K562 (cell line): ENCODE measurements around the gene ATF3. TPM values are rescaled to one million over a fixed set of nuclear protein-coding genes. Genes with fewer than 3 reads are reported as not detected.
A peak's percentile ranks its signal among the peaks of the same experiment; 100 is the strongest.

Experiments used
- CBFB ChIP-seq: sonication (generic); formaldehyde crosslinking; IDR thresholded peaks from 2 replicates; pipeline ENCODE4 v1.4.0; 2020; ENCODE audit warnings: mild to moderate bottlenecking, missing genetic modification reagents
- CEBPG ChIP-seq, 3 experiments: fragments of 200-800 bp in 1 of 3; sonication (Bioruptor generic) in 1 of 3; sonication (generic) in 1 of 3; formaldehyde crosslinking in 1 of 3; IDR thresholded peaks in 2 of 3; conservative IDR thresholded peaks in 1 of 3; 2 replicates each; pipeline versions ENCODE4 v1.6.1 to v1.8.0; 2016 to 2022; ENCODE audit warnings: missing compliant biosample characterization in 2 of 3, missing genetic modification characterization in 2 of 3, mild to moderate bottlenecking in 1 of 3, missing genetic modification reagents in 1 of 3
- DACH1 ChIP-seq: fragments of 450-650 bp; IDR thresholded peaks from 2 replicates; pipeline ENCODE4 v1.6.1; 2018; ENCODE audit not compliant: partially characterized antibody
- ETV6 ChIP-seq, 3 experiments: fragments of 150-350 bp in 1 of 3; sonication (generic) in 1 of 3; formaldehyde crosslinking in 1 of 3; IDR thresholded peaks; 2 replicates each; pipeline versions ENCODE4 v1.6.1 to v1.8.0; 2014 to 2022; ENCODE audit warnings: borderline replicate concordance in 2 of 3, low read depth in 2 of 3, antibody characterized with exemption in 1 of 3, low read length in 1 of 3, mild to moderate bottlenecking in 1 of 3, missing genetic modification reagents in 1 of 3
- FOXJ2 ChIP-seq: fragments of 200-800 bp; sonication (Bioruptor generic); IDR thresholded peaks from 2 replicates; pipeline ENCODE4 v1.6.1; 2016; ENCODE audit warnings: missing genetic modification characterization, missing compliant biosample characterization
- FOXP1 ChIP-seq: sonication (generic); formaldehyde crosslinking; IDR thresholded peaks from 2 replicates; pipeline ENCODE4 v1.8.0; 2022; ENCODE audit warnings: mild to moderate bottlenecking, missing genetic modification reagents
- MED1 ChIP-seq: sonication (generic); formaldehyde crosslinking; IDR thresholded peaks from 2 replicates; pipeline ENCODE4 v1.8.1; 2023; ENCODE audit warnings: missing genetic modification reagents, borderline replicate concordance
- MTA3 ChIP-seq: fragments of 450-650 bp; formaldehyde crosslinking; IDR thresholded peaks from 2 replicates; pipeline ENCODE4 v1.6.1; 2017; ENCODE audit warnings: mild to moderate bottlenecking, borderline replicate concordance
- MYNN ChIP-seq, 2 experiments: sonication (generic); formaldehyde crosslinking in 1 of 2; IDR thresholded peaks; 2 replicates each; pipeline versions ENCODE4 v1.5.0 to v1.6.1; 2016 to 2020; ENCODE audit warnings: antibody characterized with exemption in 1 of 2, missing genetic modification reagents in 1 of 2
- NCOA4 ChIP-seq: fragments of 450-650 bp; IDR thresholded peaks from 2 replicates; pipeline ENCODE4 v1.6.1; 2018; ENCODE audit warnings: mild to moderate bottlenecking; ENCODE audit not compliant: partially characterized antibody
- NFXL1 ChIP-seq: fragments of 450-650 bp; formaldehyde crosslinking; IDR thresholded peaks from 2 replicates; pipeline ENCODE4 v1.4.0; 2021; ENCODE audit warnings: mild to moderate bottlenecking
- RFX5 ChIP-seq: IDR thresholded peaks from 2 replicates; pipeline ENCODE4 v1.6.1; 2011; ENCODE audit warnings: low read depth, mild to moderate bottlenecking, improper control_type of control experiment, low read length
- SIRT6 ChIP-seq: IDR thresholded peaks from one replicate; pipeline ENCODE4 v1.6.1; 2012; ENCODE audit warnings: low read depth, mild to moderate bottlenecking, control low read depth, inconsistent platforms, low read length, moderate library complexity
- STAG1 ChIP-seq: sonication (generic); formaldehyde crosslinking; IDR thresholded peaks from 2 replicates; pipeline ENCODE4 v1.5.0; 2020; ENCODE audit warnings: missing genetic modification reagents, borderline replicate concordance
- STAT5B ChIP-seq: fragments of 250-450 bp; sonication (Bioruptor Pico); IDR thresholded peaks from 2 replicates; pipeline ENCODE4 v1.8.0; 2021; ENCODE audit warnings: mild to moderate bottlenecking, inconsistent platforms
- TFAM ChIP-seq: fragments of 250-450 bp; sonication (Bioruptor Pico); conservative IDR thresholded peaks from 2 replicates; pipeline ENCODE4 v1.5.0; 2021; ENCODE audit warnings: mild to moderate bottlenecking, moderate library complexity
- ZBTB8A ChIP-seq: fragments of 450-650 bp; IDR thresholded peaks from 2 replicates; pipeline ENCODE4 v1.6.1; 2018; ENCODE audit warnings: mild to moderate bottlenecking, moderate library complexity; ENCODE audit not compliant: partially characterized antibody
- ZNF12 ChIP-seq: sonication (generic); formaldehyde crosslinking; IDR thresholded peaks from 2 replicates; pipeline ENCODE4 v1.4.0; 2020; ENCODE audit warnings: mild to moderate bottlenecking, missing genetic modification reagents
- ZNF76 ChIP-seq: fragments of 250-450 bp; sonication (Bioruptor Pico); IDR thresholded peaks from 2 replicates; pipeline ENCODE4 v1.4.0; 2020; ENCODE audit warnings: mild to moderate bottlenecking, moderate library complexity, borderline replicate concordance
- ZNF785 ChIP-seq: fragments of 250-450 bp; sonication (Bioruptor Pico); IDR thresholded peaks from 2 replicates; pipeline ENCODE4 v1.4.0; 2020; ENCODE audit warnings: mild to moderate bottlenecking
- polyA plus RNA-seq, 8 experiments: library from polyadenylated mRNA; depleted of rRNA in 4 of 8; stranded (reverse) in 5 of 8; unstranded in 3 of 8; fragments of >200 nt; fragmentation: Nextera tagmentation in 2 of 8; fragmentation: Illumina TruSeq in 1 of 8; extraction: Ambion mirVana in 2 of 8; extraction: Trizol in 1 of 8; gene quantifications; 2 replicates each; pipeline versions ENCODE4 v1.2.1 to v1.2.3, GENCODE V29; 2011 to 2014; ENCODE audit warnings: inconsistent platforms in 1 of 8, missing spikeins in 1 of 8
- total RNA-seq, 7 experiments: library from RNA; depleted of rRNA in 6 of 7; stranded (reverse); fragments of >200 nt in 6 of 7; fragmentation: Illumina TruSeq in 2 of 7; extraction: Trizol in 2 of 7; gene quantifications; 2 replicates each; pipeline versions ENCODE4 v1.2.1 to v1.2.3, GENCODE V29; 2011 to 2021; ENCODE audit warnings: low replicate concordance in 1 of 7
- TF ChIP-seq, protein P1 (sequence below): fragments of 250-450 bp; sonication (Bioruptor Pico); IDR thresholded peaks from 2 replicates; pipeline ENCODE4 v1.5.0; 2020; ENCODE audit warnings: mild to moderate bottlenecking, borderline replicate concordance
- TF ChIP-seq, protein P2 (sequence below): fragments of 200-800 bp; sonication (Bioruptor generic); IDR thresholded peaks from 2 replicates; pipeline ENCODE4 v1.6.1; 2017; ENCODE audit warnings: missing genetic modification characterization, missing compliant biosample characterization
- TF ChIP-seq, protein P3 (sequence below): fragments of 450-650 bp; IDR thresholded peaks from 2 replicates; pipeline ENCODE4 v1.6.1; 2016; ENCODE audit warnings: low read depth, mild to moderate bottlenecking, moderate library complexity

The ATF3 gene
- total and polyA plus RNA-seq, 9 of the 15 experiments (the other 6 are each of a cell fraction or from before 2014, with no cell fraction given), result 3.5 to 28.2 (median 19.8) TPM

DNA sequence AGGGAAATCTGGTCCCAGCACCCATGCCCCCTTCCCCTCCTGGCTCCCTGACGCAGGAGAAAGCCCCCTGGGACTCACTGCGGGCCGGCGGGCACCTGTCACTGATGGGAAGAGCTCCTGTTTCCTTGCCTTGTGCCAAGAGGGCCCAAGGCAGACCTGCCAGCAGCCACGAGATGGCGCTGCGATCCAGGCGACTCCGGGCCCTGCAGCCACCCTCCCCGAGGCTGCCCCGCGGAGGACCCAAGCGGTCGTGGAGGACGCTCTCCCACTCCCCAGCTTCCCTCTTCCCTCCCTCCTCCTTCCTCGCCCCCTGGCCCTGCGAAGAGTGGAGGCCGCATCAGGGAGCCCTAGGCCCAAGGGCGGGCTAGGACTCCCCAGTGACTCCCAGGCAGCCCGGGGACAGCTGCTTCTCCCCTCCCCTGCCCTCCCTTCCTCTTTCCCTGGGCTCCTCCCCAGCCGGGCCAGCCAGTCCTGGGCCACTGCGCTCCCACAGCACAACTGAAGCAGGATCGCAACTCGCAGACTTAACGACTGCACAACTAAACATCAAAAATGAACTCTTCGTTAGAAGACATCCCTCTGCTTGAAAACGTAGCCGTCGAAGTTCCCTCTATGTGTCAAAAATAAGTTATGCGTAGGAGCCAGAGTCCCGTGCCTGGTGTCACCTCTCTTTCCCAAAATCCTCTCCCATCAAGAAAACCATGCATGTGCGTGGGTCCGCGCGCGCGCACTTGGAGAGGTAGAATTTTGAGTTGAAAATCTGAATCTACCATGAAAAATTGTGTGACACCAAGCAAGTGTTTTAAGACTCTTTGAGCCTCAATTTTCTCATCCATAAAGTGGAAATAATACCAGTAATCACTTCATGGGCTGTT is 56.9 kb downstream of the ATF3 start (continued):
- TF ChIP-seq MYNN (IDR thresholded peaks at IDR 0.05), result no peak
- TF ChIP-seq MYNN (CRISPR knock-in tag; IDR thresholded peaks at IDR 0.05), result no peak
- TF ChIP-seq CBFB (CRISPR knock-in tag), result no peak
- no peak for TF ChIP-seq ZBTB8A
- TF ChIP-seq ZNF76 (CRISPR knock-in tag), result no peak
- peak; percentile 92; the same call in 1 of the 2 replicates for TF ChIP-seq MTA3
- TF ChIP-seq, protein P1, sequence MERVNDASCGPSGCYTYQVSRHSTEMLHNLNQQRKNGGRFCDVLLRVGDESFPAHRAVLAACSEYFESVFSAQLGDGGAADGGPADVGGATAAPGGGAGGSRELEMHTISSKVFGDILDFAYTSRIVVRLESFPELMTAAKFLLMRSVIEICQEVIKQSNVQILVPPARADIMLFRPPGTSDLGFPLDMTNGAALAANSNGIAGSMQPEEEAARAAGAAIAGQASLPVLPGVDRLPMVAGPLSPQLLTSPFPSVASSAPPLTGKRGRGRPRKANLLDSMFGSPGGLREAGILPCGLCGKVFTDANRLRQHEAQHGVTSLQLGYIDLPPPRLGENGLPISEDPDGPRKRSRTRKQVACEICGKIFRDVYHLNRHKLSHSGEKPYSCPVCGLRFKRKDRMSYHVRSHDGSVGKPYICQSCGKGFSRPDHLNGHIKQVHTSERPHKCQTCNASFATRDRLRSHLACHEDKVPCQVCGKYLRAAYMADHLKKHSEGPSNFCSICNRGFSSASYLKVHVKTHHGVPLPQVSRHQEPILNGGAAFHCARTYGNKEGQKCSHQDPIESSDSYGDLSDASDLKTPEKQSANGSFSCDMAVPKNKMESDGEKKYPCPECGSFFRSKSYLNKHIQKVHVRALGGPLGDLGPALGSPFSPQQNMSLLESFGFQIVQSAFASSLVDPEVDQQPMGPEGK (CRISPR knock-in tag), result no peak; the same call in 1 of the 2 replicates
- TF ChIP-seq MED1 (CRISPR knock-in tag), result no peak
- TF ChIP-seq SIRT6, result no peak
- no peak for TF ChIP-seq ZNF12 (CRISPR knock-in tag)
- TF ChIP-seq, protein P2, sequence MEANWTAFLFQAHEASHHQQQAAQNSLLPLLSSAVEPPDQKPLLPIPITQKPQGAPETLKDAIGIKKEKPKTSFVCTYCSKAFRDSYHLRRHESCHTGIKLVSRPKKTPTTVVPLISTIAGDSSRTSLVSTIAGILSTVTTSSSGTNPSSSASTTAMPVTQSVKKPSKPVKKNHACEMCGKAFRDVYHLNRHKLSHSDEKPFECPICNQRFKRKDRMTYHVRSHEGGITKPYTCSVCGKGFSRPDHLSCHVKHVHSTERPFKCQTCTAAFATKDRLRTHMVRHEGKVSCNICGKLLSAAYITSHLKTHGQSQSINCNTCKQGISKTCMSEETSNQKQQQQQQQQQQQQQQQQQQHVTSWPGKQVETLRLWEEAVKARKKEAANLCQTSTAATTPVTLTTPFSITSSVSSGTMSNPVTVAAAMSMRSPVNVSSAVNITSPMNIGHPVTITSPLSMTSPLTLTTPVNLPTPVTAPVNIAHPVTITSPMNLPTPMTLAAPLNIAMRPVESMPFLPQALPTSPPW (CRISPR knock-in tag), result peak; percentile 92
- TF ChIP-seq ZNF785 (CRISPR knock-in tag), result no peak
- TF ChIP-seq CEBPG (CRISPR knock-in tag; IDR thresholded peaks at IDR 0.05), result peak; percentile 66
- TF ChIP-seq CEBPG (tag; conservative IDR thresholded peaks at IDR 0.05 in 1 of 2, IDR thresholded peaks at IDR 0.05 in 1 of 2), result peak in 1 of 2 experiments; percentile 7; a peak in 1 of 4 replicates
- peak; percentile 66 for TF ChIP-seq DACH1
- no peak for TF ChIP-seq FOXJ2 (tag)
- TF ChIP-seq FOXP1 (CRISPR knock-in tag), result no peak
- TF ChIP-seq ETV6 (IDR thresholded peaks at IDR 0.05; ENCODE audit: borderline replicate concordance in 1 of 2, low read depth in 2 of 2, low read length in 1 of 2), result 0 out of 4 replicates have a peak, but pooled peaks of 1 of the 2 experiments have one; percentile 23
- no peak for TF ChIP-seq ETV6 (CRISPR knock-in tag; IDR thresholded peaks at IDR 0.05; ENCODE audit: borderline replicate concordance)
- no peak for TF ChIP-seq NCOA4
- no peak for TF ChIP-seq NFXL1 (CRISPR knock-in tag)
- TF ChIP-seq RFX5, result no peak
- peak; percentile 88 for TF ChIP-seq STAG1 (CRISPR knock-in tag)
- no peak for TF ChIP-seq STAT5B (CRISPR knock-in tag)
- TF ChIP-seq TFAM, result no peak
- TF ChIP-seq, protein P3, sequence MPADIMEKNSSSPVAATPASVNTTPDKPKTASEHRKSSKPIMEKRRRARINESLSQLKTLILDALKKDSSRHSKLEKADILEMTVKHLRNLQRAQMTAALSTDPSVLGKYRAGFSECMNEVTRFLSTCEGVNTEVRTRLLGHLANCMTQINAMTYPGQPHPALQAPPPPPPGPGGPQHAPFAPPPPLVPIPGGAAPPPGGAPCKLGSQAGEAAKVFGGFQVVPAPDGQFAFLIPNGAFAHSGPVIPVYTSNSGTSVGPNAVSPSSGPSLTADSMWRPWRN, result no peak; the same call in 1 of the 2 replicates
